Stomach (tissue), 9 donors: Measurements from ENCODE around the gene DPEP2NB. TPM values are rescaled to one million over a fixed set of nuclear protein-coding genes. Genes with fewer than 3 reads are reported as not detected.

ENCODE experiments used
- DNase-seq, 2 donors: peaks; one replicate each; pipeline versions ENCODE4 v3.0.0 to v3.0.0-alpha.2; 2013 to 2019
- H3K27ac ChIP-seq, 5 donors: fragments of 200-600 bp in 4 of 5; sonication (generic) in 4 of 5; one replicate each; pipeline ENCODE4 v1.5.1; 2013 to 2019; ENCODE audit warnings: mild to moderate bottlenecking in 1 of 5, moderate library complexity in 1 of 5
- H3K27me3 ChIP-seq, 3 donors: fragments of 200-600 bp; sonication (generic); one replicate each; pipeline ENCODE4 v1.5.1; 2017 to 2019; ENCODE audit warnings: mixed run types in 1 of 3
- H3K36me3 ChIP-seq, 4 donors: fragments of 200-600 bp; sonication (generic); 1 replicate in 3 of 4; 2 replicates in 1 of 4; pipeline ENCODE4 v1.5.1; 2016 to 2019
- H3K4me1 ChIP-seq, 4 donors: fragments of 200-600 bp; sonication (generic); one replicate each; pipeline ENCODE4 v1.5.1; 2016 to 2019
- H3K4me3 ChIP-seq, 4 donors: fragments of 200-600 bp; sonication (generic) in 3 of 4; one replicate each; pipeline ENCODE4 v1.5.1; 2016 to 2019; ENCODE audit warnings: mild to moderate bottlenecking in 1 of 4
- H3K9me3 ChIP-seq, 4 donors: fragments of 200-600 bp; sonication (generic); one replicate each; pipeline ENCODE4 v1.5.1; 2016 to 2019
- CTCF ChIP-seq, 7 experiments: fragments of 450-650 bp in 4 of 7; fragments of 200-600 bp in 3 of 7; sonication (generic) in 3 of 7; IDR thresholded peaks; one replicate each; pipeline ENCODE4 v1.5.1; 2016 to 2019; ENCODE audit warnings: antibody characterized with exemption in 7 of 7, control low read depth in 2 of 7, mild to moderate bottlenecking in 1 of 7
- EP300 ChIP-seq: sonication (generic); formaldehyde crosslinking; IDR thresholded peaks from one replicate; pipeline ENCODE4 v1.6.1; 2017; ENCODE audit warnings: antibody characterized with exemption
- POLR2A ChIP-seq, 4 donors: fragments of 450-650 bp; IDR thresholded peaks; one replicate each; pipeline ENCODE4 v1.6.1; 2016; ENCODE audit warnings: antibody characterized with exemption in 4 of 4, control low read depth in 2 of 4, mild to moderate bottlenecking in 1 of 4, moderate library complexity in 1 of 4
- POLR2AphosphoS5 ChIP-seq, 3 donors: sonication (generic); formaldehyde crosslinking; IDR thresholded peaks; one replicate each; pipeline ENCODE4 v1.6.1; 2016; ENCODE audit warnings: antibody characterized with exemption in 3 of 3
- WGBS, 5 donors: extraction: QIAGEN DNeasy Blood & Tissue Kit in 3 of 5; methylation state at CpG; one replicate each; pipeline versions ENCODE4 v1.1.5 to v1.1.7; 2013 to 2018; 5-methylcytosine and 5-hydroxymethylcytosine counted together
- intact Hi-C: fragments of 100-400 bp; cut with DNase I; formaldehyde crosslinking; loops from one replicate; pipeline ENCODE4 v1.15.1; 2023; ENCODE audit warnings: low total_unique reads
- polyA plus RNA-seq, 3 donors: library from polyadenylated mRNA; stranded (reverse); fragments of 200-250 nt; gene quantifications; one replicate each; pipeline ENCODE4 v1.2.3, GENCODE V29; 2013
- total RNA-seq, 5 donors: library from RNA; depleted of rRNA; stranded (reverse); fragments of >200 nt; gene quantifications; one replicate each; pipeline versions ENCODE4 v1.1.0 to v1.2.3, GENCODE V29; 2014 to 2016
- donor health status: healthy with polysubstance abuse.
- donor health status: Bipolar disorder and iron deficiency.
- donor health status: healthy.

The DPEP2NB gene
- total and polyA plus RNA-seq, 8 donors: not detected

GRCh38 chr16:68022728-68023537 lies 7.2 kb upstream of the DPEP2NB start, which contains the start of the genes DDX28 and DUS2:
DDX28 (minus strand) TSS chr16:68023232; CDS start chr16:68023202, 30 bp downstream.
DUS2 (plus strand) TSS chr16:68023284; CDS start chr16:68038024, 14,740 bp downstream.
- H3K4me3 ChIP-seq: peak within 1 kb of the TSS; percentile 78 to 99 (median 90)
- peaks cover 19 to 34% (median 30%) of the 10 kb centered on the region in 4 donors for H3K4me1 ChIP-seq
- peak; percentile 95 to 98 for DNase-seq
- H3K27ac ChIP-seq: peak within 1 kb of the TSS; percentile 72 to 90 (median 87)
- H3K9me3 ChIP-seq: no peaks in the 10 kb centered on the region
- peaks cover 0 to 22% (median 21%) of the 10 kb centered on the region in 4 donors for H3K36me3 ChIP-seq
- no peaks in the 10 kb centered on the region for H3K27me3 ChIP-seq
- TF ChIP-seq POLR2A (IDR thresholded peaks at IDR 0.05) (peak in 1 of 4 donors; percentile 18), POLR2AphosphoS5 (IDR thresholded peaks at IDR 0.05) (peak; percentile 97 to 99 (median 99)), EP300 (no peak), CTCF (IDR thresholded peaks at IDR 0.05) (peak in 1 of 7 experiments; percentile 29)
- intact Hi-C loops: no loop called here
- WGBS, 5 donors: 0 to 1% (median 0%) methylated on average over 28 to 84 of the region's 84 CpGs

- DNase-seq: no peak
- peaks cover 0 to 22% (median 15%) of the 10 kb centered on the region in 4 donors for H3K36me3 ChIP-seq
- peak overlapping the region; percentile 72 to 90 (median 87) for H3K27ac ChIP-seq
- peaks cover 19 to 34% (median 30%) of the 10 kb centered on the region in 4 donors for H3K4me1 ChIP-seq
- intact Hi-C loops: no loop called here
- H3K4me3 ChIP-seq: peak overlapping the region; percentile 78 to 99 (median 90)
- no peak for TF ChIP-seq CTCF (IDR thresholded peaks at IDR 0.05)
- no peaks in the 10 kb centered on the region for H3K9me3 ChIP-seq
- 1 to 11% (median 6%) methylated on average over 17 to 19 of the region's 19 CpGs; no CpG with 5 or more reads in 1 of the 5 donors for WGBS, 5 donors
- H3K27me3 ChIP-seq: no peaks in the 10 kb centered on the region
Observed at GRCh38 chr16:68022278-68022727, 6.6 kb upstream of the DPEP2NB start.

- no peaks in the 10 kb centered on the region for H3K9me3 ChIP-seq
- WGBS, 5 donors: 90 to 96% (median 94%) methylated on average over 10 of the region's 10 CpGs
- peaks cover 19 to 34% (median 30%) of the 10 kb centered on the region in 4 donors for H3K4me1 ChIP-seq
- no peak for DNase-seq
- no peak overlapping the region for H3K27ac ChIP-seq
- peaks cover 0 to 19% (median 11%) of the 10 kb centered on the region in 4 donors for H3K36me3 ChIP-seq
- intact Hi-C loops: no loop called here
- peak overlapping the region in 3 of 4 donors; percentile 78 to 99 (median 97) for H3K4me3 ChIP-seq
- H3K27me3 ChIP-seq: no peaks in the 10 kb centered on the region
- TF ChIP-seq POLR2A (IDR thresholded peaks at IDR 0.05) (no peak), EP300 (no peak), POLR2AphosphoS5 (IDR thresholded peaks at IDR 0.05) (no peak), CTCF (IDR thresholded peaks at IDR 0.05) (no peak)
Observed at GRCh38 chr16:68021490-68021889, 5.8 kb upstream of the DPEP2NB start.

GRCh38 chr16:68019167-68019680 lies 3.5 kb upstream of the DPEP2NB start:
- H3K27ac ChIP-seq: no peak overlapping the region
- H3K4me3 ChIP-seq: no peak overlapping the region
- WGBS, 5 donors: 45 to 61% (median 52%) methylated on average over 8 of the region's 8 CpGs
- TF ChIP-seq POLR2AphosphoS5 (IDR thresholded peaks at IDR 0.05) (no peak), POLR2A (IDR thresholded peaks at IDR 0.05) (no peak), CTCF (IDR thresholded peaks at IDR 0.05) (no peak), EP300 (no peak)
- no peak for DNase-seq
- peaks cover 0 to 10% (median 4%) of the 10 kb centered on the region in 4 donors for H3K36me3 ChIP-seq
- intact Hi-C loops: no loop called here
- H3K4me1 ChIP-seq: peaks cover 19 to 29% (median 27%) of the 10 kb centered on the region in 4 donors
- no peaks in the 10 kb centered on the region for H3K27me3 ChIP-seq
- no peaks in the 10 kb centered on the region for H3K9me3 ChIP-seq
